ENCODE measurements around the gene NEK4.
A peak's percentile ranks its signal among the peaks of the same experiment; 100 is the strongest.

The NEK4 gene

GRCh38 chr3:52685709-52686691 is 84.7 kb downstream of the NEK4 start, which contains the start of the genes GNL3 and PBRM1 (continued):
- TF ChIP-seq GFI1B (tag by site-specific recombination; IDR thresholded peaks at IDR 0.05) (no peak), WT1 (tag by site-specific recombination; IDR thresholded peaks at IDR 0.05) (no peak), ZFHX2 (tag by site-specific recombination; conservative IDR thresholded peaks at IDR 0.05) (peak; percentile 46), ZNF48 (tag by site-specific recombination; IDR thresholded peaks at IDR 0.05) (no peak), ZNF560 (tag by site-specific recombination; IDR thresholded peaks at IDR 0.05; ENCODE audit: borderline replicate concordance) (no peak), MZF1 (tag by site-specific recombination; IDR thresholded peaks at IDR 0.05; ENCODE audit: borderline replicate concordance) (no peak), GLI4 (tag by site-specific recombination; IDR thresholded peaks at IDR 0.05) (no peak), ZBTB11 (tag by site-specific recombination; conservative IDR thresholded peaks at IDR 0.05; ENCODE audit: low read depth) (peak; percentile 87), ZNF776 (tag by site-specific recombination; IDR thresholded peaks at IDR 0.05; ENCODE audit: borderline replicate concordance) (no peak), ZNF362 (tag by site-specific recombination; IDR thresholded peaks at IDR 0.05) (no peak), BCL11A (tag by site-specific recombination; IDR thresholded peaks at IDR 0.05; ENCODE audit: low read depth) (no peak), MYNN (tag by site-specific recombination; IDR thresholded peaks at IDR 0.05; ENCODE audit: borderline replicate concordance) (no peak), ZNF350 (tag by site-specific recombination; IDR thresholded peaks at IDR 0.05) (no peak), ZNF777 (tag by site-specific recombination; IDR thresholded peaks at IDR 0.05; ENCODE audit: borderline replicate concordance) (no peak), ZNF596 (tag by site-specific recombination; IDR thresholded peaks at IDR 0.05) (no peak), ZXDB (tag by site-specific recombination; IDR thresholded peaks at IDR 0.05) (peak; percentile 79), HOXC10 (CRISPR knock-in tag; IDR thresholded peaks at IDR 0.05) (no peak), ZNF707 (tag by site-specific recombination; IDR thresholded peaks at IDR 0.05) (no peak), ZNF19 (tag by site-specific recombination; IDR thresholded peaks at IDR 0.05; ENCODE audit: low read depth) (no peak), GLIS1 (tag by site-specific recombination; IDR thresholded peaks at IDR 0.05) (no peak), ZNF837 (tag by site-specific recombination; IDR thresholded peaks at IDR 0.05) (no peak), GLI2 (tag by site-specific recombination; IDR thresholded peaks at IDR 0.05; ENCODE audit: borderline replicate concordance, low read depth) (no peak), ZNF133 (tag by site-specific recombination; IDR thresholded peaks at IDR 0.05) (no peak), ZNF645 (tag by site-specific recombination; IDR thresholded peaks at IDR 0.05) (no peak), ZBTB21 (tag by site-specific recombination; IDR thresholded peaks at IDR 0.05) (peak; percentile 61; the same call in 1 of the 2 replicates), ZNF791 (tag by site-specific recombination; IDR thresholded peaks at IDR 0.05) (no peak), ZNF488 (tag by site-specific recombination; IDR thresholded peaks at IDR 0.05) (no peak), ZNF324 (tag by site-specific recombination; IDR thresholded peaks at IDR 0.05) (peak; percentile 78; the same call in 1 of the 2 replicates), INSM2 (tag by site-specific recombination; IDR thresholded peaks at IDR 0.05) (no peak), ZBTB1 (tag by site-specific recombination; IDR thresholded peaks at IDR 0.05) (no peak), ZNF335 (tag by site-specific recombination; conservative IDR thresholded peaks at IDR 0.05) (peak; percentile 22; the same call in 1 of the 2 replicates), ZNF175 (tag by site-specific recombination; IDR thresholded peaks at IDR 0.05) (no peak), ZNF23 (tag by site-specific recombination; IDR thresholded peaks at IDR 0.05; ENCODE audit: borderline replicate concordance) (no peak)
